Activated CD8-positive, alpha-beta memory T cell treated with anti-CD3 and anti-CD28 coated beads, Interleukin-2, amount 50 U/mL, for 4 hours (primary cell): Measurements from ENCODE around the gene MTMR2.

Experiments
- DNase-seq: peaks from one replicate; pipeline ENCODE4 v3.0.0-alpha.2; 2020

MTMR2 gene

DNA sequence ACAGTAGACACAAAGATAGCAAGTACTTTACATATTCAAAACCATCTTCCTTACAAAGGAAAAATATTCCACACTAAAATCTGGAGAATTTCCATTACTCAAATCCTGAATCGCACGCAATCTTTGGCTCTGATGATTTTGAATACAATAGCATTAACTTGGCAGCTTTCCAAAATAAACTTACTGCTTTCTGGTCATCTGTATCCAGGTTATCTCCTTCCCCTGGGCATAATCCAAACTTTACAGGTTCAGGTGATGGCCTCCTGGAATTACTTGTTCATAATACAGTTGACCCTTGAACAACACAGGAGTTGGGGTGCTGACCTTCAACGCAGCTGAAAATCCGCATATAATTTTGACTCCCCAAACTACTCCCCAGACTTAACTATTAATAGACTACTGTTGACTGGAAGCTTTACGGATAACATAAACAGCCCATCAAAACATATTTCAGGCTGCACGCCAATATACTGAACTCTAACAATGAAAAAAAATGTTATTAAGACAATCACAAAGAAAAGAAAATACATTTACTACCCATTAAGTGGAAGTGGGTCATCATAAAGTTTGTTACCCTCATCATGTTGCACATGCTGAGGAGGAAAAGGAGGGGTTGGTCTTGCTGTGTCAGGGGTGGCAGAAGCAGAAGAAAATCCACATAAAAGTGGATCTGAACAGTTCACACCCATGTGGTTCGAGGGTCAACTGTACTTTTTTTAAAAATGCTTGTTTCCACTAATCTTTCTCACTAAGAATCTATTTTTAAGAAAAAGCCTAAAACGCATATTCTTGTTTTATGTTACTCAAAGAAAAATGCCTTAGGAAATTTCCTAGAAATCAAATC, 6.5 kb downstream of the MTMR2 start:
- no peak for DNase-seq

DNA sequence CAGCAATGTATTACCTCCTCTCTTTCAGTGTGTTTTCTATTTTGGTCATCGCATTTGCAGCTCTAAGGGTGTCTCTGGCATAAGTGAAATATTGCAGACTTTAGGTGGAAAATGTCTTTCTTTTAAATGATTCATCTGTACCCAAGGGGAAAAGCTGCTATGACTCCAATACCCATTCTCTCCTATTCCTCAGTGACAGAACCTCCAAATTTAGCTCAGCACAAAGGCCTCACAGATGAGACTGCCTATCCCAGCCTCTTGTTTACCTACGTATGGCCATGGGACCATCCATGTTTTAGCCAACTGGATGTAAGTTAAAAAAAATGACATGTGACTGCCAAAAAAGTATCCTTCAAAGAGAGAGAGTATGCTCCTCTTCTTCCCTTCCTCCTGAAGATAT, 7.9 kb downstream of the MTMR2 start:
- no peak for DNase-seq

DNA sequence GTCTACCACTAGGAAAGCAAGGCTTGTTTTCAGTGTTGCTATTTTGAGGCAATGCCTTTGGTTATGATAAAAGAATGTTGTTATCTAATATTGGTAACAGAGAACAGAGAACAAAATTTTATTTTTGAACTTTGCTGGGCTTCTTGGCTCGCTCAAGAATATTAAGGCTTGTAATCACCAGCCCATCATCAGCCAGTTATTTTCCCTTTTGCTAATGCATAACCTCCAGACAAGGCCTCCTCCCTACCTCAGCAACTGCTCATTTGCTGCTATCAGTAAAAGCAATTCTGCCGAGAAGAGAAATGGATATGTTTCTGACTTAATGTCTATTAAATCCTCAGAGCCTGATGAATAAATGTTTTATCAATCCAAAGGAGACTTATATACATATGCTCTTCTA, 8.9 kb downstream of the MTMR2 start:
- DNase-seq: no peak

DNA sequence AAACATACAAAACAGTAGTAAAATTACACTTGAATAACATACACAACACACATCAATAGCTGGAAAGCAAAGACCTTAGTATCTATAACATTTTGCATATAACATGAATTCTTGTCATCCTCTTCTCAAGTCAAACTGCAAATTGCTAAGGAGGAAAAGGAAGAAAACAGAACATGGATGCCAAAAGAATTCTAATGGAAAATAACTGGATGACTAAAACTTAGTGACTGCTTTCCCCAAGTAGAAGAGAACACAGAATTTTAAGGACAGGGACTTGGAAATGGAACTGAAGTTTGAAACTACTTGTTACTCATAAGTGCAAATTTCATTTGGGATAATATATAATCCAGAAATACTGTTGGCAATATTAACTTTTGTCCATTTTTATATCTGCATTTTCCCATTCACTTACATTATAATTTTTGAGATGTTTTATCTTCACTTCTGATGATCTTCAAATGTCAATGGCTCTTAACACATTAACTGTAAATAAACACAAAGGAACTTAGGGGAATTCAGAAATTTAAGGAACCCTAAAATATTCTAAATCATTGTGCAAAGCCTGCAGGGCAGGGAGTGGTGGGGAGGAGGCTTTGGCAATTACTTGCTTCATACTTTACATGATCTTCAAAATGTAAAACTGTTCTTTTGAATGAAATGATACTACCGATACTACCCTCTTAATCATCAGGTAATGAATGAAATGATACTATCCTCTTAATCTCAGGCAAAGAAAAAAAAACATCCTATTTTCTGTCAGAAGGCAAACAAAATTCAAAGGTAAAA, 9.9 kb downstream of the MTMR2 start:
- no peak for DNase-seq

DNA sequence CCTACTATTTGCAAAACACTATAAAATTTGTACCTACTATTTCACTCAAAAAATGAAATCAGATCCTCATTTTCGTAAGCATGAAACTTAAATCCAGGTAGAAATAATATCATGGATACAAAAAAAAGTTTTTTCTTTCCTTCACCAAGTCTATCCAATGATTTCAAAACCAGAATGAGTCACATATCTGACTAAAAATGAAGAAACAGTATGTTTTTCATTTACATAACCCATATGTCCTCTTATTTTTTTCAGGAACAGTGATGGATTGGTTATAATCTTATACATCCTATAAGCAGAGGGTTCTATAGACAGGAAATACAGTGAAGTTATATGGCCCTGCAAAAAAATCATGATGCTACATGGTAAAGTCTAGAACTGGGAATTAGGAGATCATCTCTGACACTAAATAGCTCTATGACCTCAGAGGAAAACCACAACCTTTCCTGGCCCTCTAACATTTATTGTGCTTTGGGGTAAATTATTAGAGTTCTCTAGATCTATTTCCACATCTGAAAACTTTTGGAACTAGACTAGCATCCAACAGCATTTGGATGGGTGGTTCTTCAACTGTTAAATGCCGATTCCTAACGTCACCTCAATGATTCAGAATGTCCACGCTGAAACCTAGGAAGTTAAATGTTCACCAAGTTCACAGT, 10.9 kb downstream of the MTMR2 start:
- DNase-seq: no peak

DNA sequence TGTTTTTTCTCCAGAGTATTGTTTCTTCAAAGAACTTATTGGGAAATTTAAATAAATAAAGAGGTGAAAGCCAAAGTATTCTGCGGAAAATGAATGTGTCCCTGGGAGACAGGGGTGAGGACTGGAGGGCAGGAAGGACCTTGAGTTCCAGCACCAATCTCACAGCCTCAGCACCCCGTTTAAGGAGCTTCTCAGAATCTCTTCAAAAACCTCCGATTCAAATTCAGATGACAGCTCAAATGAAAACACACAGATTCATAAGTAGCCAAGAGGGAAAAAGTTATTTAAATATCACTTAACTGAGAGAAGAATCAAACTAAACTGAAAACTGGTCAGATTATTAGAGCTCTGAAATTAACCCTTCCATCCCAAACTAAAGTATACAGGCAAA, 12.5 kb downstream of the MTMR2 start:
- DNase-seq: no peak

DNA sequence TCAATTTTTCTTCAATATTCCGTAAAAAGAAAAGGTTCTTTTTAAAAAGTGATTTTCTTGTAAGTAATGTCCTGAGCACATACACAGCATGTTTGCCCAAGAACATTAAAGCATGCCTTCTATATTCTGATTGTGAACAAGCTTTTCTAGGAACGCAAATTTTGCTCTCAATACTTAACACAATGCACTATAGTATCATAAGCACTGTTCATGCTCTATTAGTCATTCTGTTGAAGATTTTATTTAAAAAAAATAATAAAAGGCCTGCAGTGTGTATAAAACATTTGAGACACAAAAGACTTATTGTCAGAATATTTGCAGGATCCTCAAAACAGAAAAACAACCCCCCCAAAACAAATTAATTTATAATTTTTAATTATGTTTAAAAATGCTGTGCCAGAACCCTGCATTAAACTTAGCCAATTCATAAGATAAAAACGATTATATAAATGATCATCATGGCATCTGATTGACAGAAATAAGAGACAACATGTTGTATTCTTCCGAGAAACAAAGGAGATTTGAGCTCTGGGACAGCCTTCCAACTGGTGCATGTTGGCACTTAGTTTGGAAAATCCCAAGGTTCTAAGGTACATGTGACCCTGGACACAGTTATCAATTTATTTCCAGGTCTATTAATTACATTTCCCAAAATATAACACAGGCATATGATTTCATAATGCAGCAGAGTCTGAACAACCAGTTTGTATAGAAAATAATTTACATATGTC, 13.1 kb downstream of the MTMR2 start:
- no peak for DNase-seq

DNA sequence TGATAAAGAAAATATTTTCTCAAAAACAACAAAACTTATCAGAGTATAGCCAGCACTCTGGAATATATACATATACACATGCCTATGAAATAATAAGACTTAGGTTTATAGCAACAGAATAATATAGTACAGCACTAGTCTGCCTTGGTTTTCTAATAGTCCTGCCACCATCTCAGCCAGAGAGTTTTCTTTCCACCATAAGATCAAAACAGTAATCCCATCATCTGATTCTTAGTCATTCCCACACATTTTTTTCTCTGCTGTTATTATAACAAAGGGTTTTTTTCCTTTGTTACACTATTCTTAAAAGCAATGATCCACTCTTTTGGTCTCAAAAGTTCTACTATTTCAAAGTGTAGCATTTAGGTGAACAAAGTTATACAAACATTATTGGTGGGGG, 15.1 kb downstream of the MTMR2 start:
- DNase-seq: no peak

DNA sequence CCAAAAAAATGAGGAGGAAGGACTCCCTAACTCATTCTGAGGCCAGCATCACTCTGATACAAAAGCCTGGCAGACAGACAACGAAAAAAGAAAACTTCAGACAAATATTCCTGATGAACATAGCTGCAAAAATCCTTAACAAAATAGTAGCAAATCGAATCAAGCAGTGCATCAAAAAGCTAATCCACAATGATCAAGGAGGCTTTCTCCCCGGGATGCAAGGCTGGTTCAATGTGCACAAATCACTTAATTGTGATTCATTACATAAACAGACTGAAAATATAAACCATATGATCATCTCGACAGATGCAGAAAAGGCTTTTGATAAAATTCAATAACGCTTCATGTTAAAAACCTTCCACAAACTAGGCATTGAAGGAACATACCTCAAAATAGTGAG, 16.4 kb downstream of the MTMR2 start:
- no peak for DNase-seq

DNA sequence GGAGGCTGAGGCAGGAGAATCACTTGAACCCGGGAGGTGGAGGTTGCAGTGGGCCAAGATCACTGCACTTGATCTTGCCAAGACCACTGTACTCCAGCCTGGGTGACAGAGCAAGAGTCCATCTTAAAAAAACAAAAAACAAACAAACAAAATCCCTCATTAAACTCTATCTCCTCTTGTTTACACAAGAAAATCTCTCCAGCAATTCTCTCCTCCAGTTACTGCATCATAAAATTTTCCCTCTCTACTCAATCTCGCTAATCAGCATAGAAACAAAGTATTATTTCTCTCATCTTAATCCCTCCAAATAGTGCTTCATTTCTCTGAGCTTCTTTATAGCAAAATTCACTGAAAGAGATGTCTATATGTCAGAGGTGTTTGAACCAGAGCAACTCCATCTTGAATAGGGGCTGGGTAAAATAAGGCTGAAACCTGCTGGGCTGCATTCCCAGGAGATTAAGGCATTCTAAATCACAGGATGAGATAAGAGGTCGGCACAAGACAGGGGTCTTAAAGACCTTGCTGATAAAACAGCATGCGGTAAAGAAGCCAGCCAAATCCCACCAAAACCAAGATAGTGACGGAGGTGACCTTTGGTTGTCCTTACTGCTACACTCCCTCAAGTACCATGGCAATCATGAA, 19.8 kb downstream of the MTMR2 start:
- DNase-seq: no peak

DNA sequence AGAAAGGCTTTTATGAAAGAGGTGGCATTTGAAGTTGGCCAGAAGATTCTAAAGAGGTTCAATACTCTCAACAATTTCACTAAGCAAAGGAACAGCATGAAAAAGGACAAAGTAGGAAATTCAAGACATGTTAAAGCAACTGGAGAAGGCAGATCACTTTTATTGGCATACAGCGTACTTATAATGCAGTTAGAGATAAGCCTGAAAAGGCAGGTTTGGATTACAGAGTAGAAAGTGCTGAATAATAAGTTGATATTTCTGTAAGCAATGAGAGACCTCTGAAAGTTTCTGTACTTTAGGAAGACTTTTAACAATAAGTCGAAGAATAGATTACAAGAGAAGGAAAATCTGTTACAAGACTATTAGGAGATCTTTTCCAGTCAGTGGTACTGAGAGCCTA, 25.1 kb downstream of the MTMR2 start:
- DNase-seq: no peak

DNA sequence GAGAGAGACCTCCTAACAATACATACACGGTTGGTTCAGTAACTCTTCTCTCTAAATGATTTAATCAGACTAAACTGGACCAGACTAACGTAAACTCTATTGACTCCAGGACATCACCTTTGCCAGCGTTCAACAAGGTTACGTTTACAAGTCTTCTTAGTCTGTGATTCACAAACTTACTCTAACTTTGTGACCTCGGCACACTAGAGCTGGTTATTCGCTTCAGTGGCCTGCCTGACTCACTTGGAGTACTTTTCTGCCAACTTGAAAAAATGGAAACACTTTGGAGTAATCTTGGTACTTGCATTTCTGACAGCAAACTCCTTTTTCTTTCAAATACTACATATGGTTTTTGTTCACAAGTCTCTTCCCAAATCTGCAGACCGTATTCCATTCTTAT, 26.2 kb downstream of the MTMR2 start:
- DNase-seq: no peak

DNA sequence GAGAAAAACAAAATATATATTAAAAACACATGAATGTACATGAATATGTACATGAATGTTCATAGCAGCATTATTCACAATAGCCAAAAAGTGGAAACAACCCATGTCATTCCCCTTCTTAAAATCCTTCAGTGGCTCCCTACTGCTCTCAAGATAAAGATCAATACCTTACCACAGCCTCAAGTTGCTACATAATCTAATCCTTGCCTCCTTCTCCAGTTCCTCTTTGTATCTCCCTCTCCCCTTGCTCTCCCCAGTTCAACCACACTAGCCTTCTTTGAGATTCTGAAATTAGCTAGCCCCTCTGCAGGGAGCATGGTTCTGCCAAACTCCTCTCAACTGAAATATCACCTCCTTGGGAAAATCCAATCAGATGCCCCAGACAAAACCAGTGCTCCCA, 28.1 kb downstream of the MTMR2 start:
- no peak for DNase-seq

DNA sequence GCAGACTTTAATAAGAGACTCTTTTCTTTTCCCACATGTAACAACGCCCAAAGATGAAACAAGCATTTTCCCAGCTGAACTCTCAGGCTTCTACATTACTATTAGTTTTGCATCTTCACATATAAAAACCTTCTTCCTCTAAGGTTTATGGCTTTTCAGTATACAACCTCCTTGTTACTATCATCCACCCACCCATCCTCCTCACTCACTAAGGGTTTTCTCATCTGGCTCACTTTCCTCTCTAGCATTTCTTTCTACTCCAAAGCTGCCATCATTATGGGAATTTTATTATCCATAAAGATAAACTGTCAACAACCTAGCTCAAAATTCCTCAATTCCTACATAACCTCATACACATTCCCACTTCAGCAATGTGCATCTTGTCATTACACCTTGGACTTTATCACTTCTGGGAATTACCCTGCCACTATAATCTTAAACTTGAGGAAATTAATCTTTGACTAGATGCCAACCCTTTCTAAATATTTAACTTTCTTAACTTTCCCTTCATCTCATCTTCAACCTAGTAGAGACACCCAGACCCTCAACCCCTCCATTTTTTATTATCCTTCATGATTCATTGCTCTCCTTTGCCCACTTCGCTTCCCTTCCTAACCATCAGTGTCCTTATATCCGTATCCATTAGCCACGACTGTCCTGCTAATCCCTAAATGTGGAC, 30.9 kb downstream of the MTMR2 start:
- no peak for DNase-seq

DNA sequence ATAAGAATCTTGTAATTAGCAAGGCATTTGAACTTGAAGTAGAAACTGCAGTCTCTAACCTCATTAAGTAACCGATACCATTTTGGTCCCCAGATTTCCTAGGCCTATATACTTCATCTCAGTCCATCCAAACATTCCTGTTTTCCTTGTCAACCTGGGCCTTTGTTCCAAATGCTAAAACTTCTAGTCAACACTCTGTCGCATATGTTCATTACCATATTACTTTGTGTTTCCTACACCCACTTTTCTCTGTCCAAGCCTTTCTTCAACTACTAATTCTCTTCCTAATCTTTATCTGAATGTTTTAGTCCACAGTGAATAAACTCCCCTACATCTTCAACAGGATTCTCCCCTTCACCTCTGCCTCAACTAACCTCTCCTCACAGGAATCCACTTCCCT, 31.4 kb downstream of the MTMR2 start:
- no peak for DNase-seq

DNA sequence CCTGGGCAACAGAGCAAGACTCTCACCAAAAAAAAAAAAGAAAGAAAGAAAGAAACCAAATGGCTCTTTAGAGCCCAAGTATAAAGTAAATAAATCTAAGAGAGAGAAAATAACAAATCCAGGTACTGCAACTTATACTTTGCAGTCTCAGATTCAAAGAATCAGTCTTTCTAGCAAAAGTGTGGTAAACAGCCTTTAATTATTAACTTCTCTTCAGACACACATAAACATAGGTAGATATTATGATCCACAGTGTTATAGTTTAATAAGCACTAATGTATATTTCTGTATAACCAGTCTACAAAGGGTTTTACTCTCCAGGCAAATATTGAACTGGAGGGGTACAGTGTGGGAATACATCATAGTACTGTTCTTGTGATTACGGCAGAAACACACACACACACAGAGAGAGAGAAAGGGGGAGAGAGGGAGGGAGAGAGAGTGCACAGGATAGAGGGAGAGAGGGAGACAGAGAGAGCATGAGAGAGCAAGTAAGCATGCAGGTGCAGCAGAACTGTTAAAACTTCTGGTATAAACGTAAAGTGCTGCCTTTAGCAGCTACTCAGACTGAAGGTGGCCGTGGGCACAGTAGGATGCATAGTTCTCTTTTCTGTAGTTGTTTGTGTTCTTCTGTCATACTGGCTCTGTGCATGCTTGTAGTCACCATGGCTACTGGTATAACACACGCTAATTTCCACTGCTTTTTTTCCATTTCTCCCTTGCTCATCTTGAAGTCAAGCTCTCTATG, 32.3 kb downstream of the MTMR2 start:
- DNase-seq: no peak

DNA sequence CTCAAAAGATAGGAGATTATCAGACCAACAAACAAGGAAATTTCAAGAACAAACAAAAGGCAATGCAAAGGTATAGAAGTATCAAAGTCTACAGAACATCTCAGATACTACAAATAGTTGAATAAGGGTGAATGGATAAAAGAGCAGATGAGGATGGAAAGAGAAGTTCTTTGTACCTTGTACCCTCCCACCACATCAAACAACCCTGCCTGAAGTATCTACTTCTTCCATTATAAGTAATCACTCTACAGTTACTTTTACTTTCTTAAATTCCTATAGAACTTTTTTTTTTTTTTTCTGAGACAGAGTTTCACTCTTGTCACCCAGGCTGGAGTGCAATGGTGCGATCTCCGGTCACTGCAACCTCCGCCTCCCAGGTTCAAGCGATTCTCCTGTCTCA, 35.1 kb downstream of the MTMR2 start:
- no peak for DNase-seq

DNA sequence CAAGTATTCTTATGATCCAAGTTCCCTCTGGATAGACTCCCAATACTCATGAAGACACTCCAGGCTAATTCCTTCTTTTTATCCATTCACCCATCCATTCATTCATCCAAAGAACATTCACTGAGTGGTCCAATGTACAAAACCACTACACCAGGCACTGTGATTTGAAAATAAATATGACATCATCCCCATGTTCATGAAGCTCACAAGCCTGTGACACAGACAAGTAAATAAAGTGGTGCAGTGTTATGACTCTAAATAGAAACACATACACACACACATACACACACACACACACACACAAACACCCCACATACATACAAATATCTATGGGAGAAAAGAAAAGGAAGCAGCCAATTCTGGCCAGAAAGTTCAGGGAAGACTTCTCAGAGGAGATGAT, 35.5 kb downstream of the MTMR2 start:
- no peak for DNase-seq

DNA sequence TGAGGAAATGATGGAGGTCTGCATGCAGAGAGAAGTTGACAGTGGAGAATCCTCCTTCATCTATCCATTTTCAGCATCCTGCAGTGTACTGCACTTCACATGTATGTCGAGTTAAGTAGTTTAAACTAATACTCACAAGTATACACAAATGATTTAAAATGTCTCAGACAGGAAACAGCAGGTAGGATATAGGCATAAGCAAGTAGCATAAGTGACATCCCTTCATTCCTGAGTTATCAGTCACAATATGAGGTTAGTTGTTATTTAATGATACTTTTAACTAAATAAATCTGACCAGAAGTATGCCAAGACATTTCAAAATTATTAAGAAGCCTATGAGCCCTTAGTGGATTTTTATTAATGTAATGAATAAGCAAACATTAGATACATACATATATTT, 37.4 kb downstream of the MTMR2 start:
- DNase-seq: no peak

DNA sequence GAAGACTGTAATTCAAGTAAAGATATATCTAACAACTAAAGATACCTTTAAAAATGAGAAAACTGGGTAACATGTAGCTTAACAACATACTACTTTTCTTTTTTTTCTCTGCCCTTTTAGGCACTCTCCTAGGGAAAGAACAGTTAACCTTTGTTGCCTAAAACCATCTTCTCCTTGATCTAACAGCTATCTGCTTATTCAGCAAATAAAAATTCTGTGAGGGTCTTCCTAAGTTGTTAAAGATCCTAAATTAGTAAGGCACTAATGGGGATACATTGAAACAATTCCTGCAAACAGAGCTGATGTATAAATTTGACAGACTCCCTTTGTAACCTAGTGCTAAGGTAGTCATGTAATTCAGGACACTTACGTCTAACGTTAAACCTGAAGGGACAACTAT, 39.1 kb downstream of the MTMR2 start:
- DNase-seq: no peak

DNA sequence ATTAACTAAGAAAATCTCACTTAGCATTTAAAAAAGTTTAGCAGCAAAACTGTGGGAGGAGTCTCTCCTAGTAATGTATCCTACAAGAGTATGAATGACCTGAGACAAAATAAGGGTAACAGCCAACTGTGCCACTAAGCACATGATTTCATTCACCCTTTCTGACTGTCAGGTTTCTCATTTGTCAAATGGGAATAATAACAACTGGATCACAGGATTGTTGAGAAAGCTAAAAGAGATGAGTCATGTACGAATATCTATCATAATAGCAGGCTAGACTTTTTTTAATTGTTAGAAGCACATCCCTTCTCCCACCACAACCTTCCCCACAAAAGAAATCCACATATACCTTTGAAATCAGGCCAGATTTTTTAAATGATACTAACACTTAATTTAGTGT, 39.5 kb downstream of the MTMR2 start:
- no peak for DNase-seq
